HG03520 (cell line): ENCODE results near the gene PREX1.
"Not testable (repeated sequence)": the region's sequence is repeated elsewhere in the genome, so short reads cannot be mapped to it uniquely, and the experiment has no call there.

Experiments used
- ATAC-seq: cut with Tn5 transposase; IDR thresholded peaks from one replicate; pipeline ENCODE4 v1.9.1; 2021; ENCODE audit warnings: mild to moderate bottlenecking, moderate library complexity; ENCODE audit not compliant: unreplicated experiment

Gene PREX1

GRCh38 chr20:48776306-48776705, 51.5 kb downstream of the PREX1 start:
- ATAC-seq: no peak

- not testable (repeated sequence) for ATAC-seq
These were observed 52.3 kb downstream of the PREX1 start for GRCh38 chr20:48775545-48775944.

- ATAC-seq: no peak
These were observed 53.1 kb downstream of the PREX1 start for GRCh38 chr20:48774696-48775095.

GRCh38 chr20:48773837-48774418, 53.9 kb downstream of the PREX1 start:
- no peak for ATAC-seq

- no peak for ATAC-seq
These were observed 55.4 kb downstream of the PREX1 start for GRCh38 chr20:48772183-48772976.

GRCh38 chr20:48771542-48771941, 56.3 kb downstream of the PREX1 start:
- ATAC-seq: no peak

GRCh38 chr20:48770700-48771442, 56.9 kb downstream of the PREX1 start:
- ATAC-seq: no peak

- no peak for ATAC-seq
These were observed 58.5 kb downstream of the PREX1 start for GRCh38 chr20:48769069-48769983.

GRCh38 chr20:48766961-48767960, 60.5 kb downstream of the PREX1 start:
- ATAC-seq: no peak

- ATAC-seq: no peak
These were observed 61.6 kb downstream of the PREX1 start for GRCh38 chr20:48766205-48766604.

GRCh38 chr20:48765359-48765758, 62.4 kb downstream of the PREX1 start:
- no peak for ATAC-seq

- ATAC-seq: no peak
These were observed 64.4 kb downstream of the PREX1 start for GRCh38 chr20:48763216-48763914.

GRCh38 chr20:48761874-48762273, 65.9 kb downstream of the PREX1 start:
- ATAC-seq: no peak

GRCh38 chr20:48761023-48761785, 66.6 kb downstream of the PREX1 start:
- ATAC-seq: no peak

GRCh38 chr20:48760403-48760983, 67.3 kb downstream of the PREX1 start:
- ATAC-seq: no peak

- no peak for ATAC-seq
These were observed 68.1 kb downstream of the PREX1 start for GRCh38 chr20:48759631-48760245.

- ATAC-seq: no peak
These were observed 69.5 kb downstream of the PREX1 start for GRCh38 chr20:48758206-48758820.
